Measurements from ENCODE around the gene EPB41L4B.

DNA sequence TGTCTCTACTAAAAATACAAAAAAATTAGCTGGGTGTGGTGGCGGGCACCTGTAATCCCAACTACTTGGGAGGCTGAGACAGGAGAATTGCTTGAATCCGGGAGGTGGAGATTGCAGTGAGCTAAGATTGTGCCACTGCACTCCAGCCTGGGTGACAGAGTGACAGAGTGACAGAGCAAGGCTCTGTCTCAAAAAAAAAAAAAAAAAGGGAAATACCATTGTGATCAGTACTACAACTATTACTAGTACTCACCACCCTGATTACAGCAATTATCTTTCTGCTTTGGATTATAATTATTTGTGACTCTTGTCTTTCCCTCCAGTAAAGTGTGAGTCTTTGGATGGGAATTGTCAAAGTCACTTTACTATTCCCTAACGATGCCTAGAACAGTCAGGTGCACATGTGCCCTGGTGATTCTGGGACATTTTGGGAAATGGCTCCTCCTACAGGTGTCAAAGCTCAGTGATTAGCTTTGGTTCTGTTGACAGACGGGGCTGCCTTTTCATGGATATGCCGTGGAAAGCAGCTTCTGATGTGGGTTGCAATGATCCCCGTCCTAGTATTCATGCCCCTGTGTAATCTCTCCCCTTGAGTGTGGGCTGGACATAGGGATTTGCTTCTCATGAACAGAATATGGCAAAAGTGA lies 122.0 kb downstream of the EPB41L4B start:
- no peak for TF ChIP-seq EZH2 (conservative IDR thresholded peaks at IDR 0.05; ENCODE audit: low read depth, low read length)
- TF ChIP-seq, protein P1, sequence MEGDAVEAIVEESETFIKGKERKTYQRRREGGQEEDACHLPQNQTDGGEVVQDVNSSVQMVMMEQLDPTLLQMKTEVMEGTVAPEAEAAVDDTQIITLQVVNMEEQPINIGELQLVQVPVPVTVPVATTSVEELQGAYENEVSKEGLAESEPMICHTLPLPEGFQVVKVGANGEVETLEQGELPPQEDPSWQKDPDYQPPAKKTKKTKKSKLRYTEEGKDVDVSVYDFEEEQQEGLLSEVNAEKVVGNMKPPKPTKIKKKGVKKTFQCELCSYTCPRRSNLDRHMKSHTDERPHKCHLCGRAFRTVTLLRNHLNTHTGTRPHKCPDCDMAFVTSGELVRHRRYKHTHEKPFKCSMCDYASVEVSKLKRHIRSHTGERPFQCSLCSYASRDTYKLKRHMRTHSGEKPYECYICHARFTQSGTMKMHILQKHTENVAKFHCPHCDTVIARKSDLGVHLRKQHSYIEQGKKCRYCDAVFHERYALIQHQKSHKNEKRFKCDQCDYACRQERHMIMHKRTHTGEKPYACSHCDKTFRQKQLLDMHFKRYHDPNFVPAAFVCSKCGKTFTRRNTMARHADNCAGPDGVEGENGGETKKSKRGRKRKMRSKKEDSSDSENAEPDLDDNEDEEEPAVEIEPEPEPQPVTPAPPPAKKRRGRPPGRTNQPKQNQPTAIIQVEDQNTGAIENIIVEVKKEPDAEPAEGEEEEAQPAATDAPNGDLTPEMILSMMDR (CRISPR knock-in tag; IDR thresholded peaks at IDR 0.05) = peak; percentile 62

All from HepG2 (cell line).